ENCODE results near the gene GPR32.

Gene GPR32

DNA sequence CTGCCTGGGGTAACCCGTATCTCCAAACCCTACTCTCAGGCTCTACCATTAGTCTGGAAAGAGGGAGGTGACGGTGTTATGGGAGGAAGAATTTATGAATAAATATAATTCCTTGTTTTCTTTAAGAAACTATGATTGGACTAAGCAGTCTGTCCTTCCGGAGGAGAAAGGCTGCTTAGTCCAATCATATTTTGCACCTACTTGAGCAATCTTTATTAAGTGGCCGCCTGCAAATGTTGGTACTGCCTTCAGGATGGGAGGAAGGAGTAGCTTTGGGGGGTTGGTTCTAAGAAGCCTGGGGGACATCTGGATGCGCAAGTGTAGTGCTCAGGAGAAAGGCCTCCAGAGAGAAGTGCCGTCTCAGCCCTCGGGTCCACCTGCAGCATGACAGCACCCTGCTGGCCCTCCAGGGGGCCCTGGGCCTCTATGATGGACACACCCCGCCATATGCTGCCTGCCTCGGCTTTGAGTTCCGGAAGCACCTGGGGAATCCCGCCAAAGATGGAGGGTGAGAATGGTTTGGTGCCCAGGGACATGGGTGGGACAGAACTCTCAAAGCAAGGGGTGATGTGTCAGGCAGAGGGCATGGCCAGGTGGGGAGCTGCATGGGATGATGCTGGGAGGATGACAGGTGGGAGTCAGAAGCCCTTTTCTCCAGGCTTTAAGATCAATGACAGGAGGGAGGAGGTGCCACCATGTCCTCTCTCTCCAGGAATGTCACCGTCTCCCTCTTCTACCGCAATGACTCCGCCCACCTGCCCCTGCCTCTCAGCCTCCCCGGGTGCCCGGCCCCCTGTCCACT, 24.0 kb downstream of the GPR32 start:
- in situ Hi-C loops (cut with HindIII; ENCODE audit: low sequenced_read_pairs), result no loop called here
- no peak overlapping the region for H3K4me3 ChIP-seq (ENCODE audit: low read depth, low read length)
- DNase-seq (ENCODE audit: low read depth), result no peak
- TF ChIP-seq, protein P1, sequence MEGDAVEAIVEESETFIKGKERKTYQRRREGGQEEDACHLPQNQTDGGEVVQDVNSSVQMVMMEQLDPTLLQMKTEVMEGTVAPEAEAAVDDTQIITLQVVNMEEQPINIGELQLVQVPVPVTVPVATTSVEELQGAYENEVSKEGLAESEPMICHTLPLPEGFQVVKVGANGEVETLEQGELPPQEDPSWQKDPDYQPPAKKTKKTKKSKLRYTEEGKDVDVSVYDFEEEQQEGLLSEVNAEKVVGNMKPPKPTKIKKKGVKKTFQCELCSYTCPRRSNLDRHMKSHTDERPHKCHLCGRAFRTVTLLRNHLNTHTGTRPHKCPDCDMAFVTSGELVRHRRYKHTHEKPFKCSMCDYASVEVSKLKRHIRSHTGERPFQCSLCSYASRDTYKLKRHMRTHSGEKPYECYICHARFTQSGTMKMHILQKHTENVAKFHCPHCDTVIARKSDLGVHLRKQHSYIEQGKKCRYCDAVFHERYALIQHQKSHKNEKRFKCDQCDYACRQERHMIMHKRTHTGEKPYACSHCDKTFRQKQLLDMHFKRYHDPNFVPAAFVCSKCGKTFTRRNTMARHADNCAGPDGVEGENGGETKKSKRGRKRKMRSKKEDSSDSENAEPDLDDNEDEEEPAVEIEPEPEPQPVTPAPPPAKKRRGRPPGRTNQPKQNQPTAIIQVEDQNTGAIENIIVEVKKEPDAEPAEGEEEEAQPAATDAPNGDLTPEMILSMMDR (IDR thresholded peaks at IDR 0.05; ENCODE audit: low read depth, low read length, missing control alignments), result no peak

DNA sequence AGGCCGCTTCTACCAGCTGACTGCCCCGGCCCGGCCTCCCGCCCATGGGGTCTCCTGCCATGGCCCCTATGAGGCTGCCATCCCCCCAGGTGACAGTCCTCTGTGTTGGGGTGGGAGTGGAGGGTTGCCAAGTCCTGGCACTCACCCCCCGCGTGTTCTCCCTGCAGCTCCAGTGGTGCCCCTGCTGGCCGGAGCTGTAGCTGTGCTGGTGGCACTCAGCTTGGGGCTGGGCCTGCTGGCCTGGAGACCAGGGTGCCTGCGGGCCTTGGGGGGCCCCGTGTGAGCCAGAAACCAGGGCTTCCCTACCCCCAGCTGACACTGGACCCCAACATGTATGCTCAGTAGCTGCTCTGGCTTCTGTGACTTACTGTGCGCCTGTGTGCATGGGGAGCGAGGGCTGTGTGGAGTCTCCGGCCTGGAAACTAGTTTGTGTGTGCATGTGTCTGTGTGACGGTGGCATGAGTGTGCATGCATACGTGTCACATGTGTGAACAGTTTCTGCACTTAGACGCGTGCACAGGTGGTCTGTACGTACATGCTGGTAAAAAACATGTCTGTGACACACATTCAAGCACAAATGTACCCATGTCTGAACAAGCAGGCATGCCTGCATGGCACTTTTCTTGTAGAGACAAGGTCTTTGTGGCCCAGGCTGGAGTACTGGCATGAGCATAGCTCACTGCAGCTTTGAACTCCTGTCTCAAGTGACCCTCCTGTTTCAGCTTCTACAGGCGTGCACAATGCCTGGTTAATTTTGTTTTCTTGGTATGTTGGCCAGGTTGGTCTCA, 24.8 kb downstream of the GPR32 start:
- in situ Hi-C loops (cut with HindIII; ENCODE audit: low sequenced_read_pairs), result no loop called here
- TF ChIP-seq, protein P1 (IDR thresholded peaks at IDR 0.05; ENCODE audit: low read depth, low read length, missing control alignments), result peak; percentile 12
- H3K4me3 ChIP-seq (ENCODE audit: low read depth, low read length), result no peak overlapping the region
- DNase-seq (ENCODE audit: low read depth), result no peak

DNA sequence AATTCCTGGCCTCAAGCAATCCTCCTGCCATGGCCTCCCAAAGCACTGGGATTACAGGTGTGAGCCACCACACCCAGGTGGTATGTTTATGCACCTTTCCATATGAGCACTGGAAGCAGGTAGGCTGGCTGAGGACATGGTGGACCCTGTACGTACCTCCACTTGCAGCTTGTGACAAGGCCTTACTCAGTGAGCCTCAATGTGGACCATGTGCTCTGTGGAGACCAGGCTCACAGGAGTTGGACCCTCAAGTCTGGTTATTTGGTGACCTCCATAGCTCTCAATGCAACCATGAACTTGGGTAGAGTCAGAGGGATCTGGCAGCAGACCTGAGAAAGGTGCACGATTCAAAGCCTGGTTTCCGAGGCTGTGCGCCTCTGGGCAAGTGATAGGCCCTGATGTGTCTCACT, 25.4 kb downstream of the GPR32 start:
- in situ Hi-C loops (cut with HindIII; ENCODE audit: low sequenced_read_pairs), result no loop called here
- H3K4me3 ChIP-seq (ENCODE audit: low read depth, low read length), result no peak overlapping the region
- DNase-seq (ENCODE audit: low read depth), result no peak
- TF ChIP-seq, protein P1 (IDR thresholded peaks at IDR 0.05; ENCODE audit: low read depth, low read length, missing control alignments), result no peak

DNA sequence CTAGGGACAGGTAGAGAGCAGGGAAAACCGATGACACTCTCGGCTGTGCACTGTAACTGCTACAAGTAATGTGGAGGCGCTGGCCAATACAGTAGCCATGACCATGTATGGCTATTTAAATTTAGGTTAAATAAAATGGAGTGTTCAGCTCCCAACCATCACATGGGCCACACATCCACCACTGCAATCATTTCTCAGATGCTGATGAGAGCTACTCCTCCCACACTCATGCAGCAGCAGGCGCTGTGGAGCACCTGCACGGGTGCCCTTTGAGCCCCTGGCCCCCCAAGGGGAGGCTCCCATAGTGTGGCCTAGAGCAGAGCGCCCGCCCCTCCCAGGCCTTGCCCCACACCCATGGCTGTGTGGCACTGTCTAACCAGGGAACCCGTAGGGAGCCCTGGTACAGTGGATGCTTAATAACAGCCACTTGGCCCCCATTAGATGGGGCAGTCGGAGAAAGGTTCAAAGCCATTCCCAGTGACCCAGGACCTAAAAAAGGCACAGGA, 25.9 kb downstream of the GPR32 start:
- no peak overlapping the region for H3K4me3 ChIP-seq (ENCODE audit: low read depth, low read length)
- in situ Hi-C loops (cut with HindIII; ENCODE audit: low sequenced_read_pairs), result no loop called here

DNA sequence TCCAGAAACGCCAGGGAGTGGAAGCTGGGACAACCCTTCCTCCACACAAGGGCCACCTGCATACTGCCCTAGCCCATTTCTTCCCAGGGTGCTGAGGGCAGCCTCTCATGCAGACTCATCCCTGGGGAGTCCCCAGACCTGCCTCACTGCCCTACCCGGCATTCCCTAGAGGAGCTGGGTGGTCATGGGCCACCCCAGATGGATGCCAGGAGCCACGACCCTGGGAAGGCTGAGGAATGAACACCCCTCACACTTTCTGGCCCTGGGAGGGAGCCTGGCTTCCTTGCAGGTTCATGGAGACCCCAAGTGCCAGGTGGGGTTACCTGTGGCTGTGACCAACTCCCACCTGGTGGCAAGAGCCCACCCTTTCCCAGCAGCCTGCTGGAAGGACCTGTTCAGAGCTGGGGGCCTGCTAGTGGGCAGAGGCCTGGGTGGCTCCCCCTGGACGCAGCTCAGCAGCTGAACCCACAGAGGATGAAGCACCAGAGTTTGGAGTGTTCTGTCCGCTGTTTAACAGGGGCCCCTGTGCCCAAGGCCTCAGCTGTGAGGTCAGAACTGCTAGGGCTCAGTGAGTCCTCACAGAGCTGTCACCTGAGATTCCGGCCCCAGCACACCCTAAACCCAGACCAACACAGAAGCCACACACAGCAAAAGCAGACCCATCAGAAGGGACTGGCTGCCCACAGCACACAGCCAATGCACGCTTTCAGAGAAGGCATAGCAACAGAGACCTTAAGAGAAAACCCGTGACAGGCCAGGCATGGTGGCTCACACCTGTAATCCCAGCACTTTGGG, 26.6 kb downstream of the GPR32 start:
- H3K4me3 ChIP-seq (ENCODE audit: low read depth, low read length), result no peak overlapping the region
- TF ChIP-seq, protein P1 (IDR thresholded peaks at IDR 0.05; ENCODE audit: low read depth, low read length, missing control alignments), result no peak
- DNase-seq (ENCODE audit: low read depth), result no peak
- in situ Hi-C loops (cut with HindIII; ENCODE audit: low sequenced_read_pairs), result no loop called here

More for the DNA sequence above, 25.9 kb downstream of the GPR32 start:
- TF ChIP-seq, protein P1 (IDR thresholded peaks at IDR 0.05; ENCODE audit: low read depth, low read length, missing control alignments), result no peak
- no peak for DNase-seq (ENCODE audit: low read depth)

DNA sequence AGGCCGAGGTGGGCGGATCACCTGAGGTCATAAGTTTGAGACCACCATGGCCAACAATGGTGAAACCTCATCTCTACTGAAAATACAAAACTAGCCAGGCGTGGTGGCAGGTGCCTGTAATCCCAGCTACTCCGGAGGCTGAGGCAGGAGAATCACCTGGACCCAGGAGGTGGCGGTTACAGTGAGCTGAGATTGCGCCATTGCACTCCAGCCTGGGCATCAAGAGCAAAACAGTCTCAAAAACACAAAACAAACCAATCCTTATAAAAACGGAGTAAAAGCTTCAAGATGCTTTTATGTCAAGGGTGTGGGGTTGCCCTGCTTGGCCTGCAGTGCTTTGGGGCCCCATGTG, 27.1 kb downstream of the GPR32 start:
- in situ Hi-C loops (cut with HindIII; ENCODE audit: low sequenced_read_pairs), result no loop called here

More for the DNA sequence above, 27.1 kb downstream of the GPR32 start:
- no peak for DNase-seq (ENCODE audit: low read depth)
- H3K4me3 ChIP-seq (ENCODE audit: low read depth, low read length), result no peak overlapping the region
- TF ChIP-seq, protein P1 (IDR thresholded peaks at IDR 0.05; ENCODE audit: low read depth, low read length, missing control alignments), result no peak
